ENCODE results near the gene HIF3A. TPM values are rescaled to one million over a fixed set of nuclear protein-coding genes. Genes with fewer than 3 reads are reported as not detected.

Gene HIF3A
- total and polyA plus RNA-seq, 2 of the 8 experiments (the other 6 are each of a cell fraction or from before 2014, with no cell fraction given), result 38.6 to 38.8 TPM

DNA sequence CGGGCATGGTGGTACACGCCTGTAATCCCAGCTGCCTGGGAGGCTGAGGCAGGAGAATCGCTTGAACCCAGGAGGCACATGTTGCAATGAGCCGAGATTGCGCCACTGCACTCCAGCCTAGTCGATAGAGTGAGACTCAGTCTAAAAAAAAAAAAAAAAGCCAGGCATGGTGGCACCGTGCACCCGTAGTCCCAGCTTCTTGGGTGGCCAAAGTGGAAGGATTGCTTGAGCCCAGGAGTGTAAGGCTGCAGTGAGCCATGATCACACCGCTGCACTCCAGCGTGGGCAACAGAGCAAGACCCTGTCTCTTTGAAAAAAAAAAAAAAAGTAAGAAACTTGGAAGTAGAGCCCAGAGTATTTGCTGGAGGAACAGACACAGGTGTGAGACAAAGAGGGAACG, 88.8 kb downstream of the HIF3A start:
- FAIRE-seq (no peak), DNase-seq (ENCODE audit: low read depth in 1 of 2, low spot score in 2 of 2) (no peak)
- Histone ChIP-seq H4K20me1 (replicated peaks in 1 of 2; ENCODE audit: control insufficient read depth in 1 of 2, insufficient read depth in 2 of 2, low read length in 2 of 2) (peaks cover 2 to 11% of the 10 kb centered on the region in 2 experiments), H3K4me1 (replicated peaks in 1 of 4; ENCODE audit: control insufficient read depth in 3 of 4, insufficient read depth in 4 of 4, low read length in 3 of 4) (peaks cover 0 to 2% (median 0%) of the 10 kb centered on the region in 4 experiments; a peak in 2 of 7 replicates), H3K23ac (ENCODE audit: insufficient read length) (no peak overlapping the region), H3K79me2 (ENCODE audit: control insufficient read depth in 1 of 2, insufficient read depth in 2 of 2, low read length in 2 of 2) (0 out of 4 replicates have a peak, but pooled peaks cover 0 to 5% of the 10 kb centered on the region in 2 experiments), H2BK5ac (ENCODE audit: low read depth, low read length) (no peak overlapping the region), H2AK5ac (ENCODE audit: low read depth, low read length) (no peak overlapping the region), H4K5ac (ENCODE audit: insufficient read length, low read depth, low read length) (no peak overlapping the region), H2BK15ac (ENCODE audit: low read length) (no peak overlapping the region), H3K27ac (ENCODE audit: low read depth, low read length) (no peak overlapping the region), H2BK20ac (ENCODE audit: low read length) (no peak overlapping the region), H3K18ac (ENCODE audit: extremely low read depth, low read length) (no peak overlapping the region), H3K14ac (ENCODE audit: insufficient read length) (no peak overlapping the region), H3K36me3 (ENCODE audit: control insufficient read depth in 2 of 4, insufficient read depth in 4 of 4, low read length in 3 of 4) (peaks cover 14 to 64% (median 52%) of the 10 kb centered on the region in 4 experiments; a peak in 6 of 8 replicates), H3K23me2 (ENCODE audit: low read depth, low read length) (no peaks in the 10 kb centered on the region), H3K4me2 (ENCODE audit: insufficient read depth in 1 of 2, low read depth in 2 of 2, low read length in 2 of 2) (no peak overlapping the region), H4K8ac (ENCODE audit: extremely low read depth, insufficient read depth, low read length) (no peak overlapping the region), H2AFZ (ENCODE audit: low read length) (no peak overlapping the region), H3K4me3 (ENCODE audit: extremely low read depth in 1 of 4, insufficient read depth in 2 of 4, low read depth in 3 of 4, low read length in 4 of 4) (no peak overlapping the region), H3K56ac (replicated peaks; ENCODE audit: insufficient read length, low read depth, low read length) (no peak overlapping the region), H3K79me1 (ENCODE audit: low read depth, low read length) (peaks cover 3% of the 10 kb centered on the region; the same call in 1 of the 2 replicates), H3K27me3 (replicated peaks in 1 of 4; ENCODE audit: control insufficient read depth in 3 of 4, extremely low read depth in 1 of 4, insufficient read depth in 3 of 4, low read length in 3 of 4) (no peaks in the 10 kb centered on the region), H2BK120ac (replicated peaks; ENCODE audit: low read depth, low read length) (no peak overlapping the region), H3K9me3 (ENCODE audit: insufficient read depth in 2 of 2, low read depth in 1 of 2, low read length in 1 of 2) (no peaks in the 10 kb centered on the region; a peak in 1 of 4 replicates), H3K9ac (replicated peaks in 1 of 4; ENCODE audit: extremely low read depth in 1 of 4, low read depth in 3 of 4, low read length in 3 of 4) (no peak overlapping the region), H3K4ac (replicated peaks; ENCODE audit: insufficient read length, low read depth, low read length) (no peak overlapping the region), H2BK12ac (ENCODE audit: low read depth, low read length) (no peak overlapping the region), H4K91ac (replicated peaks; ENCODE audit: insufficient read length, low read length) (no peak overlapping the region)
- no peak for TF ChIP-seq KDM1A (IDR thresholded peaks at IDR 0.05; ENCODE audit: borderline replicate concordance, low read length)
- no peak for TF ChIP-seq GABPA (IDR thresholded peaks at IDR 0.05; ENCODE audit: borderline replicate concordance, insufficient read depth, low read length)
- TF ChIP-seq TBP (IDR thresholded peaks at IDR 0.05; ENCODE audit: low read depth, low read length), result no peak
- no peak for TF ChIP-seq CBX8 (IDR thresholded peaks at IDR 0.05; ENCODE audit: borderline replicate concordance, low read depth, low read length)
- no peak for TF ChIP-seq SUZ12 (IDR thresholded peaks at IDR 0.05; ENCODE audit: low read length)
- ChIA-PET POLR2A (ENCODE audit: partially characterized antibody) (interaction anchor here (1.5 kb wide), 1 partner anchor 9 kb away, joined by 3 read pairs; no protein-coding TSS in a partner anchor), CTCF (ENCODE audit: partially characterized antibody) (interaction anchor here (0.5 to 3.6 kb wide), 7 partner anchors 9 to 122 kb away, joined by 3 to 19 read pairs (median 7); partner anchors contain the start of gene PPP5C)
- 79% methylated on average over 7 of the region's 11 CpGs; no CpG with 5 or more reads in 1 of the 2 experiments for WGBS, 2 experiments (ENCODE audit: extremely low coverage in 1 of 2, insufficient coverage in 1 of 2, insufficient read length in 1 of 2, insufficient replicate concordance in 2 of 2, low coverage in 1 of 2, low lambda C conversion rate in 2 of 2, missing lambda C conversion rate in 1 of 2)

Measured in H1 (cell line).